Measurements from ENCODE around the gene PPP1R9A. TPM values are rescaled to one million over a fixed set of nuclear protein-coding genes. Genes with fewer than 3 reads are reported as not detected.

Gene PPP1R9A
- total and polyA plus RNA-seq, 10 of the 15 experiments (the other 5 are each of a cell fraction or from before 2014, with no cell fraction given): 0.04 to 0.12 TPM; not detected in 8

DNA sequence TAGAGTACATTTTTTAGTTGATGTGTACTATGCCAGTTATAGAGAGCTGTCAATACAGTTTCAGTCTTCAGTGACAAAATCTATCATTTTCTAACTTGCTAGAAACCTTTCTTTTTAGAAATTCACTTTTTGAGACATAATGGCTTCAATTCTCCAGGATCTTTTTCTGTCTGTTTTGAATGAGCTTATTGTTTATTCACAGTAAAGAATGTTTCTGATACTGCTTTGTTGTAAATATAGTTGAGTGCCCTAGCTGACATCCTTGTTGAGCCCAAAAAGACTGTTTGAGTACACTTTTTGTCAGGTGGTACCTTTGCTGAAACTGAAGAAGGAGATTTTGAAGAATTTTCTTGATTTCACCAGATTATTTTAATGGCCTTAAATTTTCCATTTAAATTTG lies 139.9 kb downstream of the PPP1R9A start (continued):
- TF ChIP-seq MXI1 (IDR thresholded peaks at IDR 0.05; ENCODE audit: low read depth, low read length): no peak
- TF ChIP-seq, protein P1, sequence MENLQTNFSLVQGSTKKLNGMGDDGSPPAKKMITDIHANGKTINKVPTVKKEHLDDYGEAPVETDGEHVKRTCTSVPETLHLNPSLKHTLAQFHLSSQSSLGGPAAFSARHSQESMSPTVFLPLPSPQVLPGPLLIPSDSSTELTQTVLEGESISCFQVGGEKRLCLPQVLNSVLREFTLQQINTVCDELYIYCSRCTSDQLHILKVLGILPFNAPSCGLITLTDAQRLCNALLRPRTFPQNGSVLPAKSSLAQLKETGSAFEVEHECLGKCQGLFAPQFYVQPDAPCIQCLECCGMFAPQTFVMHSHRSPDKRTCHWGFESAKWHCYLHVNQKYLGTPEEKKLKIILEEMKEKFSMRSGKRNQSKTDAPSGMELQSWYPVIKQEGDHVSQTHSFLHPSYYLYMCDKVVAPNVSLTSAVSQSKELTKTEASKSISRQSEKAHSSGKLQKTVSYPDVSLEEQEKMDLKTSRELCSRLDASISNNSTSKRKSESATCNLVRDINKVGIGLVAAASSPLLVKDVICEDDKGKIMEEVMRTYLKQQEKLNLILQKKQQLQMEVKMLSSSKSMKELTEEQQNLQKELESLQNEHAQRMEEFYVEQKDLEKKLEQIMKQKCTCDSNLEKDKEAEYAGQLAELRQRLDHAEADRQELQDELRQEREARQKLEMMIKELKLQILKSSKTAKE (IDR thresholded peaks at IDR 0.05; ENCODE audit: low read depth, poor library complexity, severe bottlenecking): no peak
- TF ChIP-seq SMC3 (IDR thresholded peaks at IDR 0.05; ENCODE audit: borderline replicate concordance, low read length): no peak

DNA sequence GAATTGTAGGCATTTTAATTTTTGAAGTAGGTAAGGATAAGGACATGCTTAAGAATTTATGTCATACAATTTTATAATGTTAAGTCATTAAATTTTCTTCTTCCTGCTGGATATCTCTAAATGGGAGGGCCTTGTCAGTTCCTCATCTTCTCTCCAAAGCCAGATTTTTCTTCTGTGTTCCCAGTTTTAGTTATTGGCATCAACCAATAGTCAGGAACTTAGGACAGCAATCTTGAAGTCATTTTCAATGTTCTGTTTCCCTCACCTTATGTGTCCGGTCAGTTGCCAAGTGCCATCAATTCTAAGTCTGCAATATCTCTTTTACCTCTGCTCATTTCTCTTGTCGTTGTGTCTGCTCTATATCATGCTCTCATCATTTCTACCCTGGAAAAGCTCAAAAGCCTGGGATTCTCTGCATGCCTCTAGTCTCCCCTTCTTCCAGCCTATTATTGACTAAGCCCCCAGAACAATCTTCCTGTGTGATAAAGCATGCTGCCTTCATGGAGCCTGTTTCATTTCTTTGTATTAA lies 145.2 kb downstream of the PPP1R9A start:
- no peaks in the 10 kb centered on the region for H3K36me3 ChIP-seq (ENCODE audit: control insufficient read depth in 2 of 2, insufficient read depth in 2 of 2, low read length in 1 of 2)
- H3K4me3 ChIP-seq: no peak overlapping the region
- ChIA-PET CTCF (no interaction called here), RAD21 (ENCODE audit: unreplicated experiment) (no interaction called here), SMC1A (ENCODE audit: uncharacterized antibody, unreplicated experiment) (no interaction called here), POLR2A (no interaction called here)
- FAIRE-seq: no peak
- no peak for DNase-seq (ENCODE audit: low read depth, low spot score)
- H3K9me3 ChIP-seq (replicated peaks; ENCODE audit: control insufficient read depth, insufficient read depth, low read length): no peaks in the 10 kb centered on the region
- in situ Hi-C loops (cut with MboI) (no loop called here), intact Hi-C loops (cut with micrococcal nuclease; ENCODE audit: unreplicated experiment) (no loop called here)
- H3K79me2 ChIP-seq (ENCODE audit: control insufficient read depth, insufficient read depth, low read length): no peaks in the 10 kb centered on the region
- no peaks in the 10 kb centered on the region for H3K4me1 ChIP-seq (ENCODE audit: control insufficient read depth, insufficient read depth, low read length)
- H3K4me2 ChIP-seq (ENCODE audit: control insufficient read depth, insufficient read depth): no peak overlapping the region
- no TSS peak for BruUV-seq (replicated peaks)
- no peak for ATAC-seq
- H3K27me3 ChIP-seq (replicated peaks in 1 of 2; ENCODE audit: control insufficient read depth in 2 of 2, insufficient read depth in 2 of 2, low read length in 1 of 2): no peaks in the 10 kb centered on the region; a peak in 1 of 4 replicates
- H4K20me1 ChIP-seq (ENCODE audit: control insufficient read depth, insufficient read depth): no peaks in the 10 kb centered on the region
- H3K9ac ChIP-seq (ENCODE audit: control insufficient read depth, insufficient read depth, low read length): no peak overlapping the region
- no peak overlapping the region for H3K27ac ChIP-seq (ENCODE audit: control insufficient read depth, insufficient read depth)
- WGBS (ENCODE audit: insufficient coverage, insufficient replicate concordance, low lambda C conversion rate, missing lambda C conversion rate): 45% methylated on average over 2 of the region's 2 CpGs
- H2AFZ ChIP-seq (ENCODE audit: control insufficient read depth, low read depth, low read length): no peak overlapping the region
- TF ChIP-seq, protein P2, sequence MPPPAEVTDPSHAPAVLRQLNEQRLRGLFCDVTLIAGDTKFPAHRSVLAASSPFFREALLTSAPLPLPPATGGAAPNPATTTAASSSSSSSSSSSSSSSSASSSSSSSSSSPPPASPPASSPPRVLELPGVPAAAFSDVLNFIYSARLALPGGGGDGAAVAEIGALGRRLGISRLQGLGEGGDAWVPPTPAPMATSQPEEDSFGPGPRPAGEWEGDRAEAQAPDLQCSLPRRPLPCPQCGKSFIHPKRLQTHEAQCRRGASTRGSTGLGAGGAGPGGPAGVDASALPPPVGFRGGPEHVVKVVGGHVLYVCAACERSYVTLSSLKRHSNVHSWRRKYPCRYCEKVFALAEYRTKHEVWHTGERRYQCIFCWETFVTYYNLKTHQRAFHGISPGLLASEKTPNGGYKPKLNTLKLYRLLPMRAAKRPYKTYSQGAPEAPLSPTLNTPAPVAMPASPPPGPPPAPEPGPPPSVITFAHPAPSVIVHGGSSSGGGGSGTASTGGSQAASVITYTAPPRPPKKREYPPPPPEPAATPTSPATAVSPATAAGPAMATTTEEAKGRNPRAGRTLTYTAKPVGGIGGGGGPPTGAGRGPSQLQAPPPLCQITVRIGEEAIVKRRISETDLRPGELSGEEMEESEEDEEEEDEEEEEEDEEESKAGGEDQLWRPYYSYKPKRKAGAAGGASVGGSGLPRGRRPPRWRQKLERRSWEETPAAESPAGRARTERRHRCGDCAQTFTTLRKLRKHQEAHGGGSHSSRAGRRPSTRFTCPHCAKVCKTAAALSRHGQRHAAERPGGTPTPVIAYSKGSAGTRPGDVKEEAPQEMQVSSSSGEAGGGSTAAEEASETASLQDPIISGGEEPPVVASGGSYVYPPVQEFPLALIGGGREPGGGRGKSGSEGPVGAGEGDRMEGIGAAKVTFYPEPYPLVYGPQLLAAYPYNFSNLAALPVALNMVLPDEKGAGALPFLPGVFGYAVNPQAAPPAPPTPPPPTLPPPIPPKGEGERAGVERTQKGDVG (CRISPR knock-in tag; IDR thresholded peaks at IDR 0.05): no peak
- TF ChIP-seq SMARCA5 (IDR thresholded peaks at IDR 0.05) (no peak), EED (IDR thresholded peaks at IDR 0.05; ENCODE audit: low read depth) (no peak), DPF2 (IDR thresholded peaks at IDR 0.05) (no peak), CHD2 (IDR thresholded peaks at IDR 0.05; ENCODE audit: borderline replicate concordance, low read depth, low read length) (no peak), ZSCAN29 (IDR thresholded peaks at IDR 0.05) (no peak), POLR2AphosphoS2 (IDR thresholded peaks at IDR 0.05; ENCODE audit: low read depth, low read length) (no peak), IKZF1 (conservative IDR thresholded peaks at IDR 0.05) (no peak)
- TF ChIP-seq, protein P3, sequence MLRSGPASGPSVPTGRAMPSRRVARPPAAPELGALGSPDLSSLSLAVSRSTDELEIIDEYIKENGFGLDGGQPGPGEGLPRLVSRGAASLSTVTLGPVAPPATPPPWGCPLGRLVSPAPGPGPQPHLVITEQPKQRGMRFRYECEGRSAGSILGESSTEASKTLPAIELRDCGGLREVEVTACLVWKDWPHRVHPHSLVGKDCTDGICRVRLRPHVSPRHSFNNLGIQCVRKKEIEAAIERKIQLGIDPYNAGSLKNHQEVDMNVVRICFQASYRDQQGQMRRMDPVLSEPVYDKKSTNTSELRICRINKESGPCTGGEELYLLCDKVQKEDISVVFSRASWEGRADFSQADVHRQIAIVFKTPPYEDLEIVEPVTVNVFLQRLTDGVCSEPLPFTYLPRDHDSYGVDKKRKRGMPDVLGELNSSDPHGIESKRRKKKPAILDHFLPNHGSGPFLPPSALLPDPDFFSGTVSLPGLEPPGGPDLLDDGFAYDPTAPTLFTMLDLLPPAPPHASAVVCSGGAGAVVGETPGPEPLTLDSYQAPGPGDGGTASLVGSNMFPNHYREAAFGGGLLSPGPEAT (IDR thresholded peaks at IDR 0.05; ENCODE audit: low read depth): no peak
- TF ChIP-seq, protein P4, sequence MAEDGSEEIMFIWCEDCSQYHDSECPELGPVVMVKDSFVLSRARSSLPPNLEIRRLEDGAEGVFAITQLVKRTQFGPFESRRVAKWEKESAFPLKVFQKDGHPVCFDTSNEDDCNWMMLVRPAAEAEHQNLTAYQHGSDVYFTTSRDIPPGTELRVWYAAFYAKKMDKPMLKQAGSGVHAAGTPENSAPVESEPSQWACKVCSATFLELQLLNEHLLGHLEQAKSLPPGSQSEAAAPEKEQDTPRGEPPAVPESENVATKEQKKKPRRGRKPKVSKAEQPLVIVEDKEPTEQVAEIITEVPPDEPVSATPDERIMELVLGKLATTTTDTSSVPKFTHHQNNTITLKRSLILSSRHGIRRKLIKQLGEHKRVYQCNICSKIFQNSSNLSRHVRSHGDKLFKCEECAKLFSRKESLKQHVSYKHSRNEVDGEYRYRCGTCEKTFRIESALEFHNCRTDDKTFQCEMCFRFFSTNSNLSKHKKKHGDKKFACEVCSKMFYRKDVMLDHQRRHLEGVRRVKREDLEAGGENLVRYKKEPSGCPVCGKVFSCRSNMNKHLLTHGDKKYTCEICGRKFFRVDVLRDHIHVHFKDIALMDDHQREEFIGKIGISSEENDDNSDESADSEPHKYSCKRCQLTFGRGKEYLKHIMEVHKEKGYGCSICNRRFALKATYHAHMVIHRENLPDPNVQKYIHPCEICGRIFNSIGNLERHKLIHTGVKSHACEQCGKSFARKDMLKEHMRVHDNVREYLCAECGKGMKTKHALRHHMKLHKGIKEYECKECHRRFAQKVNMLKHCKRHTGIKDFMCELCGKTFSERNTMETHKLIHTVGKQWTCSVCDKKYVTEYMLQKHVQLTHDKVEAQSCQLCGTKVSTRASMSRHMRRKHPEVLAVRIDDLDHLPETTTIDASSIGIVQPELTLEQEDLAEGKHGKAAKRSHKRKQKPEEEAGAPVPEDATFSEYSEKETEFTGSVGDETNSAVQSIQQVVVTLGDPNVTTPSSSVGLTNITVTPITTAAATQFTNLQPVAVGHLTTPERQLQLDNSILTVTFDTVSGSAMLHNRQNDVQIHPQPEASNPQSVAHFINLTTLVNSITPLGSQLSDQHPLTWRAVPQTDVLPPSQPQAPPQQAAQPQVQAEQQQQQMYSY (CRISPR knock-in tag; IDR thresholded peaks at IDR 0.05): no peak

Data from GM12878 (cell line).